Glomerular visceral epithelial cell (primary cell): ENCODE measurements around the gene MPST.
"Not testable (repeated sequence)": the region's sequence is repeated elsewhere in the genome, so short reads cannot be mapped to it uniquely, and the experiment has no call there.

Source experiments
- DNase-seq: peaks from one replicate; pipeline ENCODE4 v3.0.0-alpha.2; 2016; ENCODE audit errors: extremely low spot score

MPST gene

DNA sequence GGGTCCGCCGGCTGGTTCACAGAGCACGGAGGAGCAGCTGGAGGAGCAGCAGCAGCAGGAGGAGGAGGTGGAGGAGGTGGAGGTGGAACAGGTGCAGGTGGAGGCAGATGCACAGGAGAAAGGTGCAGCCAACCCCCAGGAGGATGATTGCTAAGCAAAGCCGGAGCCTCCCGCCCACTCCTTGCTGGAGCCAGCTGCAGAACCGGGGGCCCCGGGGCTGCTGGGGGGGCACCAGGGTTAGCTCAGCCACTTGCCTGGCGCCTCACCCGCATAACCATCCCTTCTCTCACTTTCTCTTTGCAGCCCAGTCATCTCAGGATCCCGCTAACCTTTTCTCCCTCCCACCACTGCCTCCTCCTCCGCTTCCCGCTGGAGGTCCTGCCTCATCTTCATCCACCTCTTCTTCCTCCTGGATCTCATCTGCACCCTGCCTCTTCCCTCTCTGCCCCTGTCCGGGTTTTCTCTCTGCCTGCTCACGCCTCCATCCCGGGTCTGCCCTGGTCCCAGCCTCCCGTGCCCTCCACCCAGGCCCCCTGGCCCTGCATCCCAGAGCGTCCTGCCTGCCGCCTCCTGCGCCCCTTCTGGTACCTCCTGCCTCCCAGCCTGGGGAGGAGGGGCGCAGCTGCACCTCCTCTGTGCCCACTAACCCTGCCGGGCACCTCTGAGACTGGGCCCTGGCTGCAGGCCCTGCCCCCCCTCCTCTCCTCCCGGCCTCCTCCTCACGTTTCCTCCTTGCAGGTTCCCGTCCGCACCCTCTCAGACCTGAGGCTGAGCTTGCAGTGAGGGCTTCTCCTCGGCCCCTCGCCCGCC is 41.5 kb downstream of the MPST start:
- DNase-seq = no peak

GRCh38 chr22:37061611-37062375 is 42.3 kb downstream of the MPST start:
- DNase-seq = no peak

DNA sequence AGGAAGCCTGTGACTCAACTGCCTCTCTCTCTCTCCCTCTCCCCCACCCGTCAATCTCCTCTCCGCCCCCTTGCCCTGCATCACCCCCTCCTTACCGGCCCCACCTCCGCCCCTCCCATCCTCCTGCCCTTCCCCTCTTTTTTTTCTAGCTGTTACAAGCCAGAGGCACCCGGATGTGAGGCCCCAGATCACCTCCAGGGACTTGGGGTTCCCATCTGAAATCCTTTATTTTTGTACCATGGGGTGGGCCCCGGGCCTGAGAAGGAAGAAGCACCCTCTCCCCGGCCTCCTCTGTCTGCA is 42.8 kb downstream of the MPST start:
- DNase-seq = no peak

- no peak for DNase-seq
These were observed 43.3 kb downstream of the MPST start for GRCh38 chr22:37062702-37063381.

- DNase-seq = no peak
These were observed 44.2 kb downstream of the MPST start for GRCh38 chr22:37063431-37064420.

DNA sequence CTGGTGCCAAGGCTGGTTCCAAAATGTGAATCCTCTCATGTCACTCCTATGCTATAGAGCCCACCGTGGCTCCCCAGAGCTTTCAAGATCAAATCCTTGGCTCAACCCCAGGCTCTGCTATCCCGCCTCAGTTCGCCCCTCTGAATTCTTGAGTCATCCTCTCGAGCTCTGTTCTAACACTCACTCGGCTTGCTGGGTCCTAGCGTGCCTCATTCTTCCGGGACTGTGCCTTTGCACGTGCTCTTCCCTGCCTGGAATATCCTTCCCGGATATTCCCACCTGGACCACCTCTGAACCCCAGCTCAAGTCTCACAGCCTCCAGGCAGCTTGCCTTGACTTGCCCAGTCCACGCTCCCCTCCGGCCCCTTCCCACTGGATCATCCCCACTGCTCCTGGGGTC is 45.0 kb downstream of the MPST start:
- DNase-seq = no peak

DNA sequence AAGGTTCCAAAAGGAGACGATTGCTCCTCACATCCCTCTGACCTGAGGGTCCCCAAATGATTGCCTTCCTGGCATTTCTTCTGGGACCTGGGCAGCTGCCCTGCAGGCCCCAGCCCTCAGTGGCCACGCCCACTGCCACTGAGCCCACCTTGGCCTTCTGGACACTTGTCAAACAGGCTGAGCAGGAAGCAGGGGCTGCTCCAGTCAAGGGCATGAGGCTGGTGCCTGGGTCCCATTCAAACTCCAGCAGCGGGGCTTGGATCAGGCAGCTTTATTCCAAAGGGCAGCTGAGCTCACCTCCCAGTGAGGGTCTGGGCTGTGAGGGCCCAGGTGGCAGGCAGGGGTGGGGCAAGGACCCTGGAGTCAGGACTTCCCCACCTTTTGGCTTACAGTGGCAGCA is 45.6 kb downstream of the MPST start:
- no peak for DNase-seq

DNA sequence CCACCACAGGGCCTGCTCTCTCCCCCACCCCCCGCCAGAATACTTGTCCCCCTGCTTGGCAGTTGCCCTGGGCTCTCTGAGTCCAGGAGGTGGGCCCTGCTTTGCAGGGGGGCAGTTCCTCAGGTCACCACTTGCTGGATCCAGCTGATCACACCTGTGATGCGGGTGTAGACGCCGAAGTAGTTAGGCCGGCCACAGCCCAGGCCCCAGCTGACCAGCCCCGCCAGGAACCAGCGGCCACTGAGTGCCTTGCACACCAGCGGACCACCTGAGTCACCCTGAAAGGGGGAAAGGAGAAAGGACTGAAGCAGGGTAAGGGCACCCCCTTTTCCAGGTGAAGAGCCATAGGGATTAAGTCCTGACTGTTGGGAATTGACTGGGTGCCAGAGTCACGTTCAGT is 46.4 kb downstream of the MPST start:
- no peak for DNase-seq

GRCh38 chr22:37067428-37067827 is 47.9 kb downstream of the MPST start:
- no peak for DNase-seq

DNA sequence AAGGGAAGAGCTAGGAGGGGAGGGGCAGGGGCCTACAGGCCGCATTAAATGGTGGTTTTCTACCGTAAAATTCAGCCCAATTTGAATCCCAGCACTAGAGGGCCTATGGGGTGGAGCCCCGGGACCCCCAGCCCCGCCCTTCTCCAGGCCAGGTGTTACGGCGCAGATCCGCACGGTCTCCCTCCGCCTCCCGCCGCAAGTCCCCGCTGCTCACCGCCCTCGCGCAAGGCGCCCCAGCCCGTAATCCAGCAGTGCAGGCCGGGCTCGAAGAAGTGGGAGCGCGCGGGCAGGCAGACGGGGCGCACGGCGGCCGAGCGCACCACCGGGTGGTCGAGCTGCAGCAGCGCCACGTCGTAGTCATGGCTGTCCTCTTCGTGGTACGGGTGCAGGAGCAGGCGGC is 49.3 kb downstream of the MPST start:
- no peak for DNase-seq

DNA sequence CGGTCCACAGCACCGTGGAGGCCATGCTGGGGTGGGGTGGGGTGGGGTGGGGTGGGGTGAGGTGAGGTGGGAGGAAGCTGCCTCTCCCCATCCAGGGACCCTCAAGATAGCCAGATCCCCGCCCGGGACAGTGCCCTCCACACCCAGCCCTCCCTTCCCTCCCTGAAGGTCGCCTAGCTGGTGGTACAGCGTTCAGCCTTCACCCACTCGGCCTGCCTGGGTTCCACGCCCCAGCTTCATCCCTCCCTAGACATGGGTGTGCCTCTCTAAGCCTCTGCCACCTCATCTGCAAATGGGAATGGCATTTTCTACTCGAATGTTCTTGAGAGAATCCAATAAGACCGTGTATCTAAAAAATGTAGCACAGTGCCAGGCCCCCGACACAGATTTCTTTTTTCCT is 49.8 kb downstream of the MPST start:
- DNase-seq = no peak

DNA sequence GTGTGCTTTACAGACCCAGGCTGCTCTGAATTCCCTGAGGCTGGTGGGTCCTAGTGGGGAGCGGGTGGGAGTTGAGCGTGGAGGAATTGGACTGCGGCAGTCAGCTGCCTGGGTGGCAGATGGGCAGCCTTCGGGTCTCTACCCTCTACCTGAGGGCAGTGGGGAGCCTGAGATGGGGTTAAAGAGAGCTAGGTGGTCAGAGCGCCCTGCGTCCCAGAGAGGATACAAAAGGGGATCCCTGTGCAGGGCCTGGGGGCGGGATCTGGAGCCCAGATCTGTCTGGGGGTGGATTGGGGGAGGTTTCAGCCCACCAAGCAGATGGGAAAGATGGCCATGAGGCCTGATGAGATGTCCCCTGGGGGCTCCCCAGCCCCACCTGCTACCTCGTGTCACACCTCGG is 50.2 kb downstream of the MPST start:
- no peak for DNase-seq

DNA sequence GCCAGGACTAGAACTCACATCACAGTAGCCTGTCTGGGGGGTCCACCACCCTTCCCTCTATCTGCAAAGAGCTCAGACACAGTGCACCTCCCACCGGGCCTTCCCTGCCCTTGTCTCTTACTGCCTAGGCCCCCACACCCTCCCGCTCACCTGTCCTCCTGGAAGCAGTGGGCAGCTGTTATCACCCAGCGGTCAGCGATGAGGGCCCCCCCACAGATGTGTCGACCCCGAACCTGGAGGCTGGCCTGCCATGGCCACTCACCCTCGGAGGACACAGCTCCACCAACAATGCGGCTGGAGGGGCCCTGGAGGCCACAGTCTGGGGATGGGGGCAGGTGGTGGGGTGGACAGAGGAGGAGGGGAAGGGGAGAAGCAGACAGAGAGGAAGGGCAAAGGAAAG is 50.8 kb downstream of the MPST start:
- DNase-seq = no peak

DNA sequence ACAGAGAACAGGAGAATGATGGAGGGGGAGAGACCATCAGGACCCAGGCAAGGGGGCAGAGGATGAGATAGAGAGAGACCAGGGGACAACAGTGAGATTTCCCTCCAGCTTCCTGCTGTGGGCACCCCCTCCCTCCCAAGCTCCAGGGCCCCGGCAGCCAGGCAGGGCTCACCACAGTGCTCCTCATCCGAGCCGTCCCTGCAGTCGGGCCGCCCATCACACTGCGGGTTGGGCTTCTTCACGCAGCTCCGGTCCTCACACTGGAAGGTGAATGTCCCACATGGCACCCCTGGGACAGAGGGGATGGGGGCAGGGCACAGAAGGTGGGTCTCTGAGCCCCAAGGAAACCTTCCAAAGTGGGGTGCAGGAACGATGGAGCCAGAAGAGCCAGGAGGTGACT is 51.2 kb downstream of the MPST start:
- no peak for DNase-seq

GRCh38 chr22:37071850-37072592 is 52.5 kb downstream of the MPST start:
- not testable (repeated sequence) for DNase-seq

GRCh38 chr22:37072673-37073072 is 53.1 kb downstream of the MPST start:
- DNase-seq = no peak

- DNase-seq = no peak
These were observed 55.0 kb downstream of the MPST start for GRCh38 chr22:37074537-37074936.

GRCh38 chr22:37075046-37075445 is 55.5 kb downstream of the MPST start:
- no peak for DNase-seq

DNA sequence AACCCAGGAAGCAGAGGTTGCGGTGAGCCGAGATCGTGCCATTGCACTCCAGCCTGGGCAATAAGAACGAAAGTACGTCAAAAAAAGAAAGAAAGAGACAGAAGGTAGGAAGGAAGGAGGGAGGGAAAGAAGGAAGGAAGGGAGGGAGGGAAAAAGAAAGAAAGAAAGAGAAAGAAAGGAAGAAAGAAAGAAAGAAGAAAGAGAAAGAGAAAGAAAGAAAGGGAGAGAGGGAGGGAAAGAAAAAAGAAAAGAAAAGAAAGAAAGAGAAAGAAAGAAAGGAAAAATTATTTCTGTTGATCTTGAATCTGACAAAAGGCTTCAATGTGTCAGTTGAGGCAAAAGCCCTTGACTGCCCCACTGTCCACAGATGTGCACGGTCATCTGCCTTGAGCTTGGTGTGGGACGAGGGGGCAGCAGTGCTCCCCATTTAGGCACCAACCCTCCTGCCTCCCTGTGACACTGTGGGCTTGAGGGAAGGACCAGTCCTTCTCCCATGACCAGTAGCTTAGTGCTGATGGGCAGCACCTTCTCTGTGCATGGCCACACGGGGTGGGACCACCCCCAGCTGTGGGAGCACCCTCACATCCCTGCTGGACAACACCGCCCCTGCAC is 56.4 kb downstream of the MPST start:
- DNase-seq = no peak

DNA sequence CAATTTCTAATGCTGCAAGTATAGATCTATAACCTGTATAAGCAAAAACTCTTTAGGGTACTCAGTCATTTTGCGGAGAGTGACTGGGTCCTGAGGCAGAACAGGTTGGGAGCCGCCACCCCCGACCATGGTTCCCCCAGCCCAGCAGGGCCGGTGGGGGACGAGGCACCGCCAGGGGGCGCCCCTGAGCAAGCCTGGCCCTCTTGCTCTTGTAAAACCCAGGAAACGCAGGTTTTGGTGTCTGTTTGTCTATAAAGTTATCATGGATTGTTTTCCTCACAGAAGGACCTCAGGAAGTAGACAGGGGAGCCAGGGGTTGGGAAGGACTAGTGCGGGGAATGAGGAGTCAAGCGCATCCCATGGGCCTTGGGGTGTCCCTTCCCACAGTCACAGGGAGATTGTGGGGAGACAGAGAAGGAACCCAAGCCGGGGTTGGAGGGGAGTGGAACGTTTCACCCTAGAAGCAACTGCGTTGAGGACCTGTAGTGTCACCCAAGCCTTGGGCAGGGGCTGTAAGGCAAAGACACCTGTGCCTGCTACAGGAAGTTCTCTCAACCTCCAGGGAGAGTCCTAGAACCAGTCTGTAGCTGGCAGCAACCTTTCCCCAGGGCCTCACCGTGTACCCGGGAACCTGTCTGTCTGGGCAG is 58.4 kb downstream of the MPST start:
- DNase-seq = peak; percentile 36
